WTC11 (cell line): ENCODE results near the gene B3GALT4.

Experiments
- ATF1 ChIP-seq: sonication (generic); formaldehyde crosslinking; IDR thresholded peaks from 2 replicates; pipeline ENCODE4 v1.8.1; 2023; ENCODE audit warnings: mild to moderate bottlenecking, moderate library complexity, missing genetic modification reagents
- CREB1 ChIP-seq: sonication (generic); formaldehyde crosslinking; IDR thresholded peaks from 2 replicates; pipeline ENCODE4 v1.8.0; 2023; ENCODE audit warnings: mild to moderate bottlenecking, missing genetic modification reagents
- CTCF ChIP-seq: fragments of 200-600 bp; IDR thresholded peaks from 2 replicates; pipeline ENCODE4 v1.8.0; 2022; ENCODE audit warnings: antibody characterized with exemption
- E2F5 ChIP-seq: sonication (generic); formaldehyde crosslinking; IDR thresholded peaks from 2 replicates; pipeline ENCODE4 v1.8.1; 2022; ENCODE audit warnings: mild to moderate bottlenecking, moderate library complexity, missing genetic modification reagents
- JUN ChIP-seq: sonication (generic); formaldehyde crosslinking; IDR thresholded peaks from 2 replicates; pipeline ENCODE4 v1.8.0; 2023; ENCODE audit warnings: mild to moderate bottlenecking, missing genetic modification reagents
- MXD4 ChIP-seq: fragments of 250-450 bp; sonication (Bioruptor Pico); IDR thresholded peaks from 2 replicates; pipeline ENCODE4 v1.8.0; 2021; ENCODE audit warnings: mild to moderate bottlenecking, moderate library complexity, borderline replicate concordance
- ZBTB21 ChIP-seq: sonication (generic); formaldehyde crosslinking; IDR thresholded peaks from 2 replicates; pipeline ENCODE4 v1.8.1; 2023; ENCODE audit warnings: mild to moderate bottlenecking, missing genetic modification reagents, borderline replicate concordance
- TF ChIP-seq, protein P1 (sequence below): sonication (generic); formaldehyde crosslinking; IDR thresholded peaks from 2 replicates; pipeline ENCODE4 v1.8.1; 2023; ENCODE audit warnings: mild to moderate bottlenecking, missing genetic modification reagents, borderline replicate concordance
- TF ChIP-seq, protein P2 (sequence below): sonication (generic); formaldehyde crosslinking; IDR thresholded peaks from 2 replicates; pipeline ENCODE4 v1.8.0; 2023; ENCODE audit warnings: missing genetic modification reagents, mild to moderate bottlenecking, borderline replicate concordance
- TF ChIP-seq, protein P3 (sequence below): sonication (generic); formaldehyde crosslinking; IDR thresholded peaks from 2 replicates; pipeline ENCODE4 v1.8.0; 2022; ENCODE audit warnings: mild to moderate bottlenecking, missing genetic modification reagents

DNA sequence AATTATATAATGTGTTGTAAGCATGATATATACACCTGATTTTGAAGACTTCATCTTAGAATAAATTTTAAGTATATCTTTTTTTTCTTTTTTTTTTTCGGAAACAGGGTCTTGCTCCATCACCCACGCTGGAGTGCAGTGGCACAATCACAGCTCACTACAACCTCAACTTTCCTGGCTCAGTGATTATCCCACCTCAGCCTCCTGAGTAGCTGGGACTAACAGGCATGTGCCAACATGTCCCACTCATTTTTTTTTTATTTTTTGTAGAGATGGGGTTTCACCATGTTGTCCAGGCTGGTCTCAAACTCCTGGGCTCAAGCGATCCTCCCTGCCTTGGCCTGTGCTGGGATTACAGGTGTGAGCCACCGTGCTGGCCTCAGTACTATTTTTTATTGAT lies 22.3 kb upstream of the B3GALT4 start:
- TF ChIP-seq E2F5 (CRISPR knock-in tag) = no peak
- TF ChIP-seq CTCF = no peak
- TF ChIP-seq, protein P1, sequence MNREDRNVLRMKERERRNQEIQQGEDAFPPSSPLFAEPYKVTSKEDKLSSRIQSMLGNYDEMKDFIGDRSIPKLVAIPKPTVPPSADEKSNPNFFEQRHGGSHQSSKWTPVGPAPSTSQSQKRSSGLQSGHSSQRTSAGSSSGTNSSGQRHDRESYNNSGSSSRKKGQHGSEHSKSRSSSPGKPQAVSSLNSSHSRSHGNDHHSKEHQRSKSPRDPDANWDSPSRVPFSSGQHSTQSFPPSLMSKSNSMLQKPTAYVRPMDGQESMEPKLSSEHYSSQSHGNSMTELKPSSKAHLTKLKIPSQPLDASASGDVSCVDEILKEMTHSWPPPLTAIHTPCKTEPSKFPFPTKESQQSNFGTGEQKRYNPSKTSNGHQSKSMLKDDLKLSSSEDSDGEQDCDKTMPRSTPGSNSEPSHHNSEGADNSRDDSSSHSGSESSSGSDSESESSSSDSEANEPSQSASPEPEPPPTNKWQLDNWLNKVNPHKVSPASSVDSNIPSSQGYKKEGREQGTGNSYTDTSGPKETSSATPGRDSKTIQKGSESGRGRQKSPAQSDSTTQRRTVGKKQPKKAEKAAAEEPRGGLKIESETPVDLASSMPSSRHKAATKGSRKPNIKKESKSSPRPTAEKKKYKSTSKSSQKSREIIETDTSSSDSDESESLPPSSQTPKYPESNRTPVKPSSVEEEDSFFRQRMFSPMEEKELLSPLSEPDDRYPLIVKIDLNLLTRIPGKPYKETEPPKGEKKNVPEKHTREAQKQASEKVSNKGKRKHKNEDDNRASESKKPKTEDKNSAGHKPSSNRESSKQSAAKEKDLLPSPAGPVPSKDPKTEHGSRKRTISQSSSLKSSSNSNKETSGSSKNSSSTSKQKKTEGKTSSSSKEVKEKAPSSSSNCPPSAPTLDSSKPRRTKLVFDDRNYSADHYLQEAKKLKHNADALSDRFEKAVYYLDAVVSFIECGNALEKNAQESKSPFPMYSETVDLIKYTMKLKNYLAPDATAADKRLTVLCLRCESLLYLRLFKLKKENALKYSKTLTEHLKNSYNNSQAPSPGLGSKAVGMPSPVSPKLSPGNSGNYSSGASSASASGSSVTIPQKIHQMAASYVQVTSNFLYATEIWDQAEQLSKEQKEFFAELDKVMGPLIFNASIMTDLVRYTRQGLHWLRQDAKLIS (CRISPR knock-in tag) = no peak
- TF ChIP-seq, protein P2, sequence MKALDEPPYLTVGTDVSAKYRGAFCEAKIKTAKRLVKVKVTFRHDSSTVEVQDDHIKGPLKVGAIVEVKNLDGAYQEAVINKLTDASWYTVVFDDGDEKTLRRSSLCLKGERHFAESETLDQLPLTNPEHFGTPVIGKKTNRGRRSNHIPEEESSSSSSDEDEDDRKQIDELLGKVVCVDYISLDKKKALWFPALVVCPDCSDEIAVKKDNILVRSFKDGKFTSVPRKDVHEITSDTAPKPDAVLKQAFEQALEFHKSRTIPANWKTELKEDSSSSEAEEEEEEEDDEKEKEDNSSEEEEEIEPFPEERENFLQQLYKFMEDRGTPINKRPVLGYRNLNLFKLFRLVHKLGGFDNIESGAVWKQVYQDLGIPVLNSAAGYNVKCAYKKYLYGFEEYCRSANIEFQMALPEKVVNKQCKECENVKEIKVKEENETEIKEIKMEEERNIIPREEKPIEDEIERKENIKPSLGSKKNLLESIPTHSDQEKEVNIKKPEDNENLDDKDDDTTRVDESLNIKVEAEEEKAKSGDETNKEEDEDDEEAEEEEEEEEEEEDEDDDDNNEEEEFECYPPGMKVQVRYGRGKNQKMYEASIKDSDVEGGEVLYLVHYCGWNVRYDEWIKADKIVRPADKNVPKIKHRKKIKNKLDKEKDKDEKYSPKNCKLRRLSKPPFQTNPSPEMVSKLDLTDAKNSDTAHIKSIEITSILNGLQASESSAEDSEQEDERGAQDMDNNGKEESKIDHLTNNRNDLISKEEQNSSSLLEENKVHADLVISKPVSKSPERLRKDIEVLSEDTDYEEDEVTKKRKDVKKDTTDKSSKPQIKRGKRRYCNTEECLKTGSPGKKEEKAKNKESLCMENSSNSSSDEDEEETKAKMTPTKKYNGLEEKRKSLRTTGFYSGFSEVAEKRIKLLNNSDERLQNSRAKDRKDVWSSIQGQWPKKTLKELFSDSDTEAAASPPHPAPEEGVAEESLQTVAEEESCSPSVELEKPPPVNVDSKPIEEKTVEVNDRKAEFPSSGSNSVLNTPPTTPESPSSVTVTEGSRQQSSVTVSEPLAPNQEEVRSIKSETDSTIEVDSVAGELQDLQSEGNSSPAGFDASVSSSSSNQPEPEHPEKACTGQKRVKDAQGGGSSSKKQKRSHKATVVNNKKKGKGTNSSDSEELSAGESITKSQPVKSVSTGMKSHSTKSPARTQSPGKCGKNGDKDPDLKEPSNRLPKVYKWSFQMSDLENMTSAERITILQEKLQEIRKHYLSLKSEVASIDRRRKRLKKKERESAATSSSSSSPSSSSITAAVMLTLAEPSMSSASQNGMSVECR (CRISPR knock-in tag) = no peak
- TF ChIP-seq ATF1 (CRISPR knock-in tag) = no peak
- TF ChIP-seq, protein P3, sequence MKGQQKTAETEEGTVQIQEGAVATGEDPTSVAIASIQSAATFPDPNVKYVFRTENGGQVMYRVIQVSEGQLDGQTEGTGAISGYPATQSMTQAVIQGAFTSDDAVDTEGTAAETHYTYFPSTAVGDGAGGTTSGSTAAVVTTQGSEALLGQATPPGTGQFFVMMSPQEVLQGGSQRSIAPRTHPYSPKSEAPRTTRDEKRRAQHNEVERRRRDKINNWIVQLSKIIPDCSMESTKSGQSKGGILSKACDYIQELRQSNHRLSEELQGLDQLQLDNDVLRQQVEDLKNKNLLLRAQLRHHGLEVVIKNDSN (CRISPR knock-in tag) = no peak
- TF ChIP-seq ZBTB21 (CRISPR knock-in tag) = no peak
- no peak for TF ChIP-seq CREB1
- TF ChIP-seq JUN = no peak
- no peak for TF ChIP-seq MXD4 (CRISPR knock-in tag)
